K562 (cell line): ENCODE data around the gene MTFMT. TPM values are rescaled to one million over a fixed set of nuclear protein-coding genes. Genes with fewer than 3 reads are reported as not detected.

Experiments used
- CCNT2 ChIP-seq: IDR thresholded peaks from 2 replicates; pipeline ENCODE4 v1.6.1; 2011; ENCODE audit warnings: borderline replicate concordance, low read depth, mild to moderate bottlenecking, moderate library complexity, mixed read lengths, low read length; ENCODE audit not compliant: insufficient read length; ENCODE audit errors: extremely low read depth
- CREB1 ChIP-seq, 2 experiments: sonication (generic) in 1 of 2; formaldehyde crosslinking in 1 of 2; IDR thresholded peaks; 2 replicates each; pipeline versions ENCODE4 v1.6.1 to v1.8.0; 2012 to 2022; ENCODE audit warnings: inconsistent platforms in 1 of 2, mild to moderate bottlenecking in 1 of 2, missing genetic modification reagents in 1 of 2, moderate library complexity in 1 of 2
- DNMT1 ChIP-seq: fragments of 450-650 bp; IDR thresholded peaks from 2 replicates; pipeline ENCODE4 v1.6.1; 2016; ENCODE audit warnings: antibody characterized with exemption, mild to moderate bottlenecking
- ESRRA ChIP-seq: fragments of 450-650 bp; IDR thresholded peaks from 2 replicates; pipeline ENCODE4 v1.6.1; 2014; ENCODE audit warnings: low read depth, mild to moderate bottlenecking, moderate library complexity, borderline replicate concordance
- FOXA1 ChIP-seq: fragments of 450-650 bp; IDR thresholded peaks from 2 replicates; pipeline ENCODE4 v1.6.1; 2016; ENCODE audit warnings: mild to moderate bottlenecking, borderline replicate concordance
- GATAD2B ChIP-seq: fragments of 450-650 bp; IDR thresholded peaks from 2 replicates; pipeline ENCODE4 v1.6.1; 2017; ENCODE audit warnings: mild to moderate bottlenecking, borderline replicate concordance
- NFRKB ChIP-seq: fragments of 450-650 bp; IDR thresholded peaks from 2 replicates; pipeline ENCODE4 v1.6.1; 2016; ENCODE audit warnings: low read depth
- RBFOX2 ChIP-seq: fragments of 200-400 bp; formaldehyde crosslinking; IDR thresholded peaks from 2 replicates; pipeline ENCODE4 v1.6.1; 2017; ENCODE audit warnings: low read depth, mild to moderate bottlenecking, low read length, moderate library complexity
- RBM14 ChIP-seq: fragments of 200-400 bp; formaldehyde crosslinking; IDR thresholded peaks from 2 replicates; pipeline ENCODE4 v1.6.1; 2018; ENCODE audit warnings: low read depth, mild to moderate bottlenecking, low read length, moderate library complexity, borderline replicate concordance; ENCODE audit not compliant: insufficient read depth
- RFX1 ChIP-seq: fragments of 450-650 bp; IDR thresholded peaks from 2 replicates; pipeline ENCODE4 v1.6.1; 2016; ENCODE audit warnings: mild to moderate bottlenecking, moderate library complexity
- TARDBP ChIP-seq: fragments of 450-650 bp; IDR thresholded peaks from 2 replicates; pipeline ENCODE4 v1.6.1; 2016
- ZNF444 ChIP-seq: fragments of 250-450 bp; sonication (Bioruptor Pico); IDR thresholded peaks from 2 replicates; pipeline ENCODE4 v1.4.0; 2020; ENCODE audit warnings: mild to moderate bottlenecking, moderate library complexity
- ZNF696 ChIP-seq: fragments of 250-450 bp; sonication (Bioruptor Pico); conservative IDR thresholded peaks from 2 replicates; pipeline ENCODE4 v1.4.0; 2020; ENCODE audit warnings: mild to moderate bottlenecking, moderate library complexity
- ZNF707 ChIP-seq: fragments of 250-450 bp; sonication (Bioruptor Pico); conservative IDR thresholded peaks from 2 replicates; pipeline ENCODE4 v1.8.0; 2022; ENCODE audit warnings: inconsistent platforms, mild to moderate bottlenecking, moderate library complexity
- polyA plus RNA-seq, 8 experiments: library from polyadenylated mRNA; depleted of rRNA in 4 of 8; stranded (reverse) in 5 of 8; unstranded in 3 of 8; fragments of >200 nt; fragmentation: Nextera tagmentation in 2 of 8; fragmentation: Illumina TruSeq in 1 of 8; extraction: Ambion mirVana in 2 of 8; extraction: Trizol in 1 of 8; gene quantifications; 2 replicates each; pipeline versions ENCODE4 v1.2.1 to v1.2.3, GENCODE V29; 2011 to 2014; ENCODE audit warnings: inconsistent platforms in 1 of 8, missing spikeins in 1 of 8
- total RNA-seq, 7 experiments: library from RNA; depleted of rRNA in 6 of 7; stranded (reverse); fragments of >200 nt in 6 of 7; fragmentation: Illumina TruSeq in 2 of 7; extraction: Trizol in 2 of 7; gene quantifications; 2 replicates each; pipeline versions ENCODE4 v1.2.1 to v1.2.3, GENCODE V29; 2011 to 2021; ENCODE audit warnings: low replicate concordance in 1 of 7
- TF ChIP-seq, protein P1 (sequence below): fragments of 450-650 bp; IDR thresholded peaks from 2 replicates; pipeline ENCODE4 v1.6.1; 2018; ENCODE audit warnings: mild to moderate bottlenecking, low read depth; ENCODE audit not compliant: partially characterized antibody
- TF ChIP-seq, protein P2 (sequence below): fragments of 450-650 bp; IDR thresholded peaks from 2 replicates; pipeline ENCODE4 v1.6.1; 2016; ENCODE audit warnings: missing biosample characterization, missing genetic modification characterization
- TF ChIP-seq, protein P3 (sequence below): fragments of 250-450 bp; sonication (Bioruptor Pico); IDR thresholded peaks from 2 replicates; pipeline ENCODE4 v1.5.0; 2021; ENCODE audit warnings: mild to moderate bottlenecking, borderline replicate concordance
- TF ChIP-seq, protein P4 (sequence below): conservative IDR thresholded peaks from 2 replicates; pipeline ENCODE4 v1.6.1; 2011; ENCODE audit warnings: low read depth, mild to moderate bottlenecking, low read length; ENCODE audit not compliant: control insufficient read depth

Gene MTFMT
- total and polyA plus RNA-seq, 9 of the 15 experiments (the other 6 are each of a cell fraction or from before 2014, with no cell fraction given): 1.4 to 31.1 (median 16.2) TPM

DNA sequence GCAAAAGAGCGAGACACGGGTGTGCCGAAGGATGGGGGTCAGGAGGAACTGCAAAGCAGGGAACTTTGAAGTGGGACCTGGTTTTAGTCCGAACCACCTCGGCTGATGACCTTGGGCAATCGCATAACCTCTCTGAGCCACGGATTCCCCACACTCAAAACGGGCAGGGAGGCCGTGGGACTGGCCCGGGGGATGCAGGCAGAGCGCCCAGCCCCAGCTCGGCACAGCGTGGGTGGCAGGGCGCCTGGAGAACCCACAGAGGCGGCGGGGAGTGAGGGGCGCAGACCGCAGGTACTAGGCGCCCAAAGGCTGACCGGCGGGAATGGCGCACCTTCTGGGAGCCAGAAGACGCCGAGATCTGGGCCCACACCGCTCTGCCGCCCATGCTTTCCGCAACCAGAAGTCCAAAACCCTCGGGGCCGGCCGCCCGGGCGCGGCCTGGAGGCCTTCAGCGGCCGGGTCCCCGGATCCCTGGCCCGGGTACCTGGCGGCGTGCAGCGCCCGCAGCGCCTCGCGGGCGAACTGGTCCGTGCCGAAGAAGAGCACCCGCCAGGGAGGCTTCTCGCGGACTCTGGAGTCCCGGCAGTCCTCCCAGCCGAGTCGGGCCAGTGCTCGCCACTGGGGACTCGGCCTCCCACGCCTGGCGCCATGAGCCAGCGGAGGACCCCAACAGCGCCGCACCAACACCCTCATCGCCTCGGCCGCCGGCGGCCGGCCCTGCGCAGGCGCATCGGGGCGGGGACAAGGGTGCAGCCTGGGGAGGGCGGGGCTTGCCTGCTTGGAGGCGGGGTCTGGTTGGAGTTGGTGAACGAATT lies at the start of gene MTFMT (continued):
- TF ChIP-seq, protein P1, sequence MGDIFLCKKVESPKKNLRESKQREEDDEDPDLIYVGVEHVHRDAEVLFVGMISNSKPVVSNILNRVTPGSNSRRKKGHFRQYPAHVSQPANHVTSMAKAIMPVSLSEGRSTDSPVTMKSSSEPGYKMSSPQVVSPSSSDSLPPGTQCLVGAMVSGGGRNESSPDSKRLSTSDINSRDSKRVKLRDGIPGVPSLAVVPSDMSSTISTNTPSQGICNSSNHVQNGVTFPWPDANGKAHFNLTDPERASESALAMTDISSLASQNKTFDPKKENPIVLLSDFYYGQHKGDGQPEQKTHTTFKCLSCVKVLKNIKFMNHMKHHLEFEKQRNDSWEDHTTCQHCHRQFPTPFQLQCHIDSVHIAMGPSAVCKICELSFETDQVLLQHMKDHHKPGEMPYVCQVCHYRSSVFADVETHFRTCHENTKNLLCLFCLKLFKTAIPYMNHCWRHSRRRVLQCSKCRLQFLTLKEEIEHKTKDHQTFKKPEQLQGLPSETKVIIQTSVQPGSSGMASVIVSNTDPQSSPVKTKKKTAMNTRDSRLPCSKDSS: no peak
- TF ChIP-seq ZNF707 (no peak), ZNF444 (CRISPR knock-in tag) (no peak), RBFOX2 (peak; percentile 85), CCNT2 (peak; percentile 47), RFX1 (no peak), DNMT1 (no peak), FOXA1 (no peak), GATAD2B (no peak), NFRKB (no peak), ZNF696 (CRISPR knock-in tag) (no peak), TARDBP (no peak), RBM14 (no peak), CREB1 (IDR thresholded peaks at IDR 0.05) (no peak), CREB1 (CRISPR knock-in tag; IDR thresholded peaks at IDR 0.05) (no peak), ESRRA (peak; percentile 71; the same call in 1 of the 2 replicates)
- TF ChIP-seq, protein P2, sequence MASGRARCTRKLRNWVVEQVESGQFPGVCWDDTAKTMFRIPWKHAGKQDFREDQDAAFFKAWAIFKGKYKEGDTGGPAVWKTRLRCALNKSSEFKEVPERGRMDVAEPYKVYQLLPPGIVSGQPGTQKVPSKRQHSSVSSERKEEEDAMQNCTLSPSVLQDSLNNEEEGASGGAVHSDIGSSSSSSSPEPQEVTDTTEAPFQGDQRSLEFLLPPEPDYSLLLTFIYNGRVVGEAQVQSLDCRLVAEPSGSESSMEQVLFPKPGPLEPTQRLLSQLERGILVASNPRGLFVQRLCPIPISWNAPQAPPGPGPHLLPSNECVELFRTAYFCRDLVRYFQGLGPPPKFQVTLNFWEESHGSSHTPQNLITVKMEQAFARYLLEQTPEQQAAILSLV (tag): no peak
- TF ChIP-seq, protein P3, sequence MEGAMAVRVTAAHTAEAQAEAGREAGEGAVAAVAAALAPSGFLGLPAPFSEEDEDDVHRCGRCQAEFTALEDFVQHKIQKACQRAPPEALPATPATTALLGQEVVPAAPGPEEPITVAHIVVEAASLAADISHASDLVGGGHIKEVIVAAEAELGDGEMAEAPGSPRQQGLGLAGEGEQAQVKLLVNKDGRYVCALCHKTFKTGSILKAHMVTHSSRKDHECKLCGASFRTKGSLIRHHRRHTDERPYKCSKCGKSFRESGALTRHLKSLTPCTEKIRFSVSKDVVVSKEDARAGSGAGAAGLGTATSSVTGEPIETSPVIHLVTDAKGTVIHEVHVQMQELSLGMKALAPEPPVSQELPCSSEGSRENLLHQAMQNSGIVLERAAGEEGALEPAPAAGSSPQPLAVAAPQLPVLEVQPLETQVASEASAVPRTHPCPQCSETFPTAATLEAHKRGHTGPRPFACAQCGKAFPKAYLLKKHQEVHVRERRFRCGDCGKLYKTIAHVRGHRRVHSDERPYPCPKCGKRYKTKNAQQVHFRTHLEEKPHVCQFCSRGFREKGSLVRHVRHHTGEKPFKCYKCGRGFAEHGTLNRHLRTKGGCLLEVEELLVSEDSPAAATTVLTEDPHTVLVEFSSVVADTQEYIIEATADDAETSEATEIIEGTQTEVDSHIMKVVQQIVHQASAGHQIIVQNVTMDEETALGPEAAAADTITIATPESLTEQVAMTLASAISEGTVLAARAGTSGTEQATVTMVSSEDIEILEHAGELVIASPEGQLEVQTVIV (CRISPR knock-in tag): no peak
- TF ChIP-seq, protein P4, sequence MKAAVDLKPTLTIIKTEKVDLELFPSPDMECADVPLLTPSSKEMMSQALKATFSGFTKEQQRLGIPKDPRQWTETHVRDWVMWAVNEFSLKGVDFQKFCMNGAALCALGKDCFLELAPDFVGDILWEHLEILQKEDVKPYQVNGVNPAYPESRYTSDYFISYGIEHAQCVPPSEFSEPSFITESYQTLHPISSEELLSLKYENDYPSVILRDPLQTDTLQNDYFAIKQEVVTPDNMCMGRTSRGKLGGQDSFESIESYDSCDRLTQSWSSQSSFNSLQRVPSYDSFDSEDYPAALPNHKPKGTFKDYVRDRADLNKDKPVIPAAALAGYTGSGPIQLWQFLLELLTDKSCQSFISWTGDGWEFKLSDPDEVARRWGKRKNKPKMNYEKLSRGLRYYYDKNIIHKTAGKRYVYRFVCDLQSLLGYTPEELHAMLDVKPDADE: peak; percentile 60; the same call in 1 of the 2 replicates
